Left ventricle myocardium inferior (tissue), 1 donor: ENCODE measurements around the gene NAT8. TPM values are rescaled to one million over a fixed set of nuclear protein-coding genes. Genes with fewer than 3 reads are reported as not detected.

Experiments
- DNase-seq: peaks from one replicate; pipeline ENCODE4 v3.0.0-alpha.2; 2020
- H3K27ac ChIP-seq: fragments of 200-600 bp; replicated peaks from 2 replicates; pipeline ENCODE4 v1.8.0; 2021
- H3K27me3 ChIP-seq: fragments of 200-600 bp; 2 replicates; pipeline ENCODE4 v1.8.0; 2021; ENCODE audit warnings: low read depth
- H3K36me3 ChIP-seq: fragments of 200-600 bp; 2 replicates; pipeline ENCODE4 v1.8.0; 2021
- H3K4me1 ChIP-seq: fragments of 200-600 bp; 2 replicates; pipeline ENCODE4 v1.8.0; 2021
- H3K4me3 ChIP-seq: fragments of 200-600 bp; 2 replicates; pipeline ENCODE4 v1.8.0; 2021; ENCODE audit warnings: mild to moderate bottlenecking, moderate library complexity
- H3K9me3 ChIP-seq: fragments of 200-600 bp; replicated peaks from 2 replicates; pipeline ENCODE4 v1.8.0; 2021
- intact Hi-C: fragments of 100-400 bp; cut with micrococcal nuclease; formaldehyde crosslinking; loops from one replicate; pipeline ENCODE4 v1.11.0; 2022
- total RNA-seq: library from RNA; stranded (reverse); fragmentation: NEBNext Ultra II Directional; extraction: Animal tissue kit (Norgen Biotek cat#: 25700); gene quantifications from one replicate; pipeline ENCODE4 v1.2.1, GENCODE V29; 2021
- TF ChIP-seq, protein P1 (sequence below): fragments of 200-600 bp; IDR thresholded peaks from 2 replicates; pipeline ENCODE4 v1.8.0; 2021; ENCODE audit warnings: antibody characterized with exemption, mild to moderate bottlenecking, borderline replicate concordance
- donor health status: DM: no; HTN: yes; CAD: no; lungs with severe emphysema.

NAT8 gene
- total RNA-seq, 1 donor from 2014 or later, result not detected

DNA sequence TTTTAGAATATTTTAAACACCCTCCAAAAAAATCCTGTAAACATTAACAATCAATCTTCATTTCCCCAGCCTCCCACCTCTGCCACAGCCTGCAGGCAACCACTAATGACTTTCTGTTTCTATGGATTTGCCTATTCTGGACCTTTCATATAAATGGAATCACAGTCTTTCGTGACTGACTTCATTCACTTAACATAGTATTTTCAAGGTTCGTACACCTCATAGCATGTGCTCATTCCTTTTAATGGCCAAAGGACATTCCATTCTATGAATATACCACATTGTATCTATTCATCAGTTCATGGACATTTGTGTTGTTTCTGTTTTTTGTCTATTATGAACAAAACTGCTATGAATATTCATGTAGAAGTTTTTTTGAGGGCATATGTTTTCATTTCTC lies 48.5 kb downstream of the NAT8 start:
- H3K9me3 ChIP-seq, result no peaks in the 10 kb centered on the region
- intact Hi-C loops, result no loop called here
- no peak for DNase-seq
- H3K4me1 ChIP-seq, result no peaks in the 10 kb centered on the region
- H3K4me3 ChIP-seq, result no peak overlapping the region
- H3K27ac ChIP-seq, result no peak overlapping the region
- no peaks in the 10 kb centered on the region for H3K36me3 ChIP-seq
- TF ChIP-seq, protein P1, sequence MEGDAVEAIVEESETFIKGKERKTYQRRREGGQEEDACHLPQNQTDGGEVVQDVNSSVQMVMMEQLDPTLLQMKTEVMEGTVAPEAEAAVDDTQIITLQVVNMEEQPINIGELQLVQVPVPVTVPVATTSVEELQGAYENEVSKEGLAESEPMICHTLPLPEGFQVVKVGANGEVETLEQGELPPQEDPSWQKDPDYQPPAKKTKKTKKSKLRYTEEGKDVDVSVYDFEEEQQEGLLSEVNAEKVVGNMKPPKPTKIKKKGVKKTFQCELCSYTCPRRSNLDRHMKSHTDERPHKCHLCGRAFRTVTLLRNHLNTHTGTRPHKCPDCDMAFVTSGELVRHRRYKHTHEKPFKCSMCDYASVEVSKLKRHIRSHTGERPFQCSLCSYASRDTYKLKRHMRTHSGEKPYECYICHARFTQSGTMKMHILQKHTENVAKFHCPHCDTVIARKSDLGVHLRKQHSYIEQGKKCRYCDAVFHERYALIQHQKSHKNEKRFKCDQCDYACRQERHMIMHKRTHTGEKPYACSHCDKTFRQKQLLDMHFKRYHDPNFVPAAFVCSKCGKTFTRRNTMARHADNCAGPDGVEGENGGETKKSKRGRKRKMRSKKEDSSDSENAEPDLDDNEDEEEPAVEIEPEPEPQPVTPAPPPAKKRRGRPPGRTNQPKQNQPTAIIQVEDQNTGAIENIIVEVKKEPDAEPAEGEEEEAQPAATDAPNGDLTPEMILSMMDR, result no peak
- no peaks in the 10 kb centered on the region for H3K27me3 ChIP-seq

Other genes starting within 250 kb of the NAT8 start
- 30.6 TPM for gene TPRKB, start 94.9 kb upstream of the NAT8 start, total RNA-seq
- gene DUSP11, start 137.7 kb upstream of the NAT8 start, total RNA-seq, result 10.6 TPM
- gene C2orf78, start 141.8 kb upstream of the NAT8 start, total RNA-seq, result not detected
- gene STAMBP, start 186.5 kb upstream of the NAT8 start, total RNA-seq, result 35.5 TPM